Posterior vena cava (tissue), 2 donors: ENCODE data around the gene SLC22A16. TPM values are rescaled to one million over a fixed set of nuclear protein-coding genes. Genes with fewer than 3 reads are reported as not detected.

Experiments
- DNase-seq: peaks from one replicate; pipeline ENCODE4 v3.0.0-alpha.2; 2020; ENCODE audit warnings: low spot score
- intact Hi-C, 2 donors: fragments of 100-400 bp; cut with DNase I; formaldehyde crosslinking; loops; one replicate each; pipeline versions ENCODE4 v1.14.1 to v1.14.2; 2022 to 2023
- total RNA-seq, 2 donors: library from RNA; stranded (reverse); fragmentation: NEBNext Ultra II Directional; extraction: Animal tissue kit (Norgen Biotek cat#: 25700); gene quantifications; one replicate each; pipeline ENCODE4 v1.2.1, GENCODE V29; 2021
- donor health status: DM: yes; HTN: yes; CAD: no.
- donor health status: DM: yes; HTN: yes; CAD: no.

SLC22A16 gene
- total RNA-seq, 2 donors from 2014 or later = 1.00 to 1.6 TPM

- intact Hi-C loops = no loop called here
- no peak for DNase-seq
Measured at GRCh38 chr6:110385458-110385863, 91.0 kb downstream of the SLC22A16 start.

GRCh38 chr6:110378552-110378951 lies 97.9 kb downstream of the SLC22A16 start:
- DNase-seq = no peak
- intact Hi-C loops = no loop called here

Other genes starting within 250 kb of the SLC22A16 start
- 10 to 100 TPM; 12.0 to 17.2 TPM for gene METTL24, start 118.3 kb downstream of the SLC22A16 start, total RNA-seq
- 1 to 10 TPM; 1.9 to 2.7 TPM for gene DDO, start 61.0 kb downstream of the SLC22A16 start, total RNA-seq